Smooth muscle cell (in vitro differentiated cells): Measurements from ENCODE around the gene ZBTB42. TPM values are rescaled to one million over a fixed set of nuclear protein-coding genes. Genes with fewer than 3 reads are reported as not detected.

Source experiments
- DNase-seq: peaks from one replicate; lab custom pipeline; 2025; ENCODE audit not compliant: unreplicated experiment; lab: John Stamatoyannopoulos, UW
- H2AFZ ChIP-seq: fragments of 200-600 bp; sonication (generic); 2 replicates; pipeline ENCODE4 v1.6.0; 2016; ENCODE audit warnings: antibody characterized with exemption, low read depth, mild to moderate bottlenecking
- H3F3A ChIP-seq: fragments of 200-600 bp; sonication (generic); 2 replicates; pipeline ENCODE4 v1.6.0; 2017; ENCODE audit warnings: antibody characterized with exemption, low read depth
- H3K27ac ChIP-seq: fragments of 200-600 bp; sonication (generic); 2 replicates; pipeline ENCODE4 v1.5.1; 2016; ENCODE audit warnings: low read depth, mild to moderate bottlenecking
- H3K27me3 ChIP-seq: fragments of 200-600 bp; sonication (generic); 2 replicates; pipeline ENCODE4 v1.6.1; 2016; ENCODE audit warnings: low read depth, mild to moderate bottlenecking
- H3K36me3 ChIP-seq: fragments of 200-600 bp; sonication (generic); 2 replicates; pipeline ENCODE4 v1.5.1; 2016; ENCODE audit warnings: low read depth
- H3K4me1 ChIP-seq: fragments of 200-600 bp; sonication (generic); 2 replicates; pipeline ENCODE4 v1.5.1; 2016; ENCODE audit warnings: low read depth
- H3K4me2 ChIP-seq: fragments of 200-600 bp; sonication (generic); 2 replicates; pipeline ENCODE4 v1.6.0; 2016; ENCODE audit warnings: mild to moderate bottlenecking
- H3K4me3 ChIP-seq: fragments of 200-600 bp; sonication (generic); 2 replicates; pipeline ENCODE4 v1.5.1; 2016; ENCODE audit warnings: mild to moderate bottlenecking
- H3K79me2 ChIP-seq: fragments of 200-600 bp; sonication (generic); 2 replicates; pipeline ENCODE4 v1.6.0; 2016; ENCODE audit warnings: low read depth, mild to moderate bottlenecking
- H3K9ac ChIP-seq: fragments of 200-600 bp; sonication (generic); 2 replicates; pipeline ENCODE4 v1.6.0; 2016; ENCODE audit warnings: low read depth
- H3K9me3 ChIP-seq: fragments of 200-600 bp; sonication (generic); replicated peaks from 2 replicates; pipeline ENCODE4 v1.5.1; 2016; ENCODE audit warnings: low read depth
- H4K20me1 ChIP-seq: fragments of 200-600 bp; sonication (generic); 2 replicates; pipeline ENCODE4 v1.6.0; 2016; ENCODE audit warnings: low read depth
- CTCF ChIP-seq: fragments of 200-600 bp; sonication (generic); IDR thresholded peaks from 2 replicates; pipeline ENCODE4 v1.5.1; 2017; ENCODE audit warnings: borderline replicate concordance, mild to moderate bottlenecking, antibody characterized with exemption; ENCODE audit not compliant: insufficient read depth, poor library complexity, severe bottlenecking
- WGBS: methylation state at CpG from one replicate; pipeline ENCODE4 v1.1.7; 2016; ENCODE audit warnings: low lambda C conversion rate; 5-methylcytosine and 5-hydroxymethylcytosine counted together
- polyA plus RNA-seq: library from polyadenylated mRNA; unstranded; fragments of >200 nt; fragmentation: Nextera tagmentation; extraction: Ambion mirVana; gene quantifications from 2 replicates; pipeline ENCODE4 v1.2.1, GENCODE V29; 2016
- total RNA-seq: library from RNA; depleted of rRNA; stranded (reverse); fragments of >200 nt; gene quantifications from 2 replicates; pipeline ENCODE4 v1.2.3, GENCODE V29; 2014

The ZBTB42 gene
- total and polyA plus RNA-seq, 2 experiments from 2014 or later, result 0.72 to 1.6 TPM

GRCh38 chr14:104752735-104753527 is 48.0 kb upstream of the ZBTB42 start, which contains the start of gene SIVA1:
Gene SIVA1 (plus strand): TSS chr14:104753147. CDS start chr14:104753202, 55 bp downstream.
- DNase-seq, result peak; percentile 97
- Histone ChIP-seq H3K27me3 (no peaks in the 10 kb centered on the region), H3K9me3 (no peaks in the 10 kb centered on the region), H3F3A (no peaks in the 10 kb centered on the region), H3K9ac (peak within 1 kb of the TSS; percentile 99), H3K4me2 (peak within 1 kb of the TSS; percentile 95), H3K4me3 (peak within 1 kb of the TSS; percentile 71), H4K20me1 (peaks cover 44% of the 10 kb centered on the region), H3K4me1 (peaks cover 7% of the 10 kb centered on the region), H2AFZ (peak within 1 kb of the TSS; percentile 87), H3K27ac (peak within 1 kb of the TSS; percentile 83), H3K36me3 (no peaks in the 10 kb centered on the region), H3K79me2 (peaks cover 34% of the 10 kb centered on the region)
- WGBS, result under 1% methylated on average over 51 of the region's 95 CpGs
- no peak for TF ChIP-seq CTCF

- H3K9ac ChIP-seq, result peak overlapping the region; percentile 99
- H3K27ac ChIP-seq, result peak overlapping the region; percentile 83
- H3K4me3 ChIP-seq, result peak overlapping the region; percentile 71
- no peaks in the 10 kb centered on the region for H3K9me3 ChIP-seq
- H3K79me2 ChIP-seq, result peaks cover 34% of the 10 kb centered on the region
- H3K36me3 ChIP-seq, result no peaks in the 10 kb centered on the region
- H3K4me2 ChIP-seq, result peak overlapping the region; percentile 95
- no peaks in the 10 kb centered on the region for H3F3A ChIP-seq
- H4K20me1 ChIP-seq, result peaks cover 51% of the 10 kb centered on the region
- 5% methylated on average over 29 of the region's 30 CpGs for WGBS
- peaks cover 7% of the 10 kb centered on the region for H3K4me1 ChIP-seq
- H3K27me3 ChIP-seq, result no peaks in the 10 kb centered on the region
- TF ChIP-seq CTCF, result no peak
- no peak for DNase-seq
- no peak overlapping the region for H2AFZ ChIP-seq
These were observed 47.2 kb upstream of the ZBTB42 start for GRCh38 chr14:104753528-104754212.

- Histone ChIP-seq H3K9me3 (no peaks in the 10 kb centered on the region), H3F3A (no peaks in the 10 kb centered on the region), H3K4me3 (peak overlapping the region; percentile 71), H3K9ac (peak overlapping the region; percentile 99), H3K27ac (no peak overlapping the region), H3K4me1 (peaks cover 7% of the 10 kb centered on the region), H3K4me2 (peak overlapping the region; percentile 95), H4K20me1 (peaks cover 56% of the 10 kb centered on the region), H3K36me3 (no peaks in the 10 kb centered on the region), H2AFZ (no peak overlapping the region), H3K79me2 (peaks cover 34% of the 10 kb centered on the region), H3K27me3 (no peaks in the 10 kb centered on the region)
- DNase-seq, result no peak
- TF ChIP-seq CTCF, result no peak
- 81% methylated on average over 13 of the region's 13 CpGs for WGBS
These were observed 46.6 kb upstream of the ZBTB42 start for GRCh38 chr14:104754213-104754851.
